HG02943 (cell line): Measurements from ENCODE around the gene PTGDR2.
"Not testable (repeated sequence)": the region's sequence is repeated elsewhere in the genome, so short reads cannot be mapped to it uniquely, and the experiment has no call there.

Experiments used
- ATAC-seq: cut with Tn5 transposase; IDR thresholded peaks from one replicate; pipeline ENCODE4 v1.9.1; 2021; ENCODE audit warnings: mild to moderate bottlenecking, low read depth, moderate library complexity; ENCODE audit not compliant: unreplicated experiment

The PTGDR2 gene

GRCh38 chr11:60844045-60844869 is 11.5 kb downstream of the PTGDR2 start:
- no peak for ATAC-seq

GRCh38 chr11:60842668-60843600 is 12.8 kb downstream of the PTGDR2 start:
- no peak for ATAC-seq

GRCh38 chr11:60841797-60842667 is 13.7 kb downstream of the PTGDR2 start, which contains the start of gene CCDC86:
Gene CCDC86, plus strand, starts transcription at chr11:60842113. Its CDS starts 12 bp downstream, at chr11:60842125.
- peak; percentile 65 for ATAC-seq

GRCh38 chr11:60840470-60841430 is 15.0 kb downstream of the PTGDR2 start:
- ATAC-seq = no peak

GRCh38 chr11:60838132-60838531 is 17.6 kb downstream of the PTGDR2 start:
- no peak for ATAC-seq

- ATAC-seq = no peak
Measured at GRCh38 chr11:60836866-60837515, 18.8 kb downstream of the PTGDR2 start.

- ATAC-seq = no peak
Measured at GRCh38 chr11:60835534-60835846, 20.3 kb downstream of the PTGDR2 start.

- no peak for ATAC-seq
Measured at GRCh38 chr11:60834742-60835533, 20.8 kb downstream of the PTGDR2 start.

GRCh38 chr11:60831501-60832079 is 24.2 kb downstream of the PTGDR2 start:
- no peak for ATAC-seq

- no peak for ATAC-seq
Measured at GRCh38 chr11:60831143-60831500, 24.6 kb downstream of the PTGDR2 start.

GRCh38 chr11:60830478-60831142 is 25.1 kb downstream of the PTGDR2 start:
- ATAC-seq = no peak

- ATAC-seq = no peak
Measured at GRCh38 chr11:60825790-60826189, 30.0 kb downstream of the PTGDR2 start.

GRCh38 chr11:60825118-60825517 is 30.6 kb downstream of the PTGDR2 start:
- ATAC-seq = no peak

- ATAC-seq = not testable (repeated sequence)
Measured at GRCh38 chr11:60823745-60824306, 31.9 kb downstream of the PTGDR2 start.

- ATAC-seq = no peak
Measured at GRCh38 chr11:60821827-60822599, 33.7 kb downstream of the PTGDR2 start.

GRCh38 chr11:60818057-60818456 is 37.7 kb downstream of the PTGDR2 start:
- no peak for ATAC-seq
